HG02623 (cell line): Measurements from ENCODE around the gene SSH3.
A peak's percentile ranks its signal among the peaks of the same experiment; 100 is the strongest.

Experiments
- ATAC-seq: cut with Tn5 transposase; IDR thresholded peaks from one replicate; pipeline ENCODE4 v1.9.1; 2021; ENCODE audit warnings: moderate library complexity; ENCODE audit not compliant: unreplicated experiment

The SSH3 gene

GRCh38 chr11:67279589-67280340 is 23.6 kb upstream of the SSH3 start:
- ATAC-seq = no peak

GRCh38 chr11:67280341-67280787 is 23.0 kb upstream of the SSH3 start:
- no peak for ATAC-seq

GRCh38 chr11:67280788-67281551 is 22.4 kb upstream of the SSH3 start:
- no peak for ATAC-seq

GRCh38 chr11:67281552-67282150 is 21.7 kb upstream of the SSH3 start:
- ATAC-seq = no peak

GRCh38 chr11:67282155-67282875 is 21.0 kb upstream of the SSH3 start:
- no peak for ATAC-seq

- ATAC-seq = no peak
Measured at GRCh38 chr11:67282876-67283371, 20.4 kb upstream of the SSH3 start.

GRCh38 chr11:67283481-67283963 is 19.8 kb upstream of the SSH3 start:
- no peak for ATAC-seq

GRCh38 chr11:67284811-67285540 is 18.4 kb upstream of the SSH3 start:
- ATAC-seq = no peak

- no peak for ATAC-seq
Measured at GRCh38 chr11:67285541-67286498, 17.5 kb upstream of the SSH3 start.

GRCh38 chr11:67286621-67287333 is 16.6 kb upstream of the SSH3 start:
- ATAC-seq = no peak

GRCh38 chr11:67287355-67288197 is 15.8 kb upstream of the SSH3 start:
- ATAC-seq = no peak

GRCh38 chr11:67288198-67288451 is 15.2 kb upstream of the SSH3 start:
- no peak for ATAC-seq

GRCh38 chr11:67288452-67289225 is 14.7 kb upstream of the SSH3 start:
- ATAC-seq = peak; percentile 53

- no peak for ATAC-seq
Measured at GRCh38 chr11:67289226-67289650, 14.1 kb upstream of the SSH3 start, which contains the start of gene ANKRD13D. ANKRD13D (plus strand) TSS chr11:67289303; CDS start chr11:67289461, 158 bp downstream.

GRCh38 chr11:67289651-67290479 is 13.5 kb upstream of the SSH3 start:
- no peak for ATAC-seq

GRCh38 chr11:67290801-67291200 is 12.5 kb upstream of the SSH3 start:
- ATAC-seq = no peak
